ENCODE results near the gene DPP10.
A peak's percentile ranks its signal among the peaks of the same experiment; 100 is the strongest.

Gene DPP10

DNA sequence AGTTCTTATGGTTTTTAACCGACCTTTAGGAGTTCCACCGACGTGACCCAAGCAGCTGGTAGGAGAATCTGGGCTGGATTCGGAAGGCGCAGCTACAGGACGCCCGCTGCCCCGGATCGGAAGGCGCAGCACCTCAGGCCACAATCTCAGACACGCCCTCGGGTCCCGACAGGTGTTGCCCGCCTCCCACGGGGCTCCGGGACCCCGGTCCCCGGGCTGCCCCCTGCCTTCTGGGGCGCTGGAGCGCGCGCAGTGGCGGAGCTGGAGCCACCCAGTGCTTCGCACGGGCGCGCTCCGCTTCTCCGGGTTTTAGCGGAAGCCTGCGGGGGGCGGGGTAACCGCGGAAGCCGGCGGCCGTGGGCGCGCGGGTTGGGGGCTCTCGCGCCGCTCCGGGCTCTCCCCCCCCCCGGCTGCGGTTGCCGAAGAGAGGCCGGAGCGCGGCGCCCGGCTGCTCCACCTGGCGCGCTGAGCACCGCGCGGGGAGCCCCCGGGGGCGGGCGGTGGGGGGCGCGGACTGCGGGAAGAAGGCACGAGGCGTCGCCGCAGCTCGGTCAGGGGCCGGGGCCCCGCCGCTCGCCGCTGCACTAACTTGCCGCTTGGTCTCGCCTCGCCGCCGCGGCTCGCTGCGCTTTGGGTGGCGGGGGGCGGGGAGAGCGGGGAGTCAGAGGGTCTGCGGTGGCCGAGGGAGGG lies 718.8 kb downstream of the DPP10 start:
- no peak for DNase-seq (ENCODE audit: low spot score)

DNA sequence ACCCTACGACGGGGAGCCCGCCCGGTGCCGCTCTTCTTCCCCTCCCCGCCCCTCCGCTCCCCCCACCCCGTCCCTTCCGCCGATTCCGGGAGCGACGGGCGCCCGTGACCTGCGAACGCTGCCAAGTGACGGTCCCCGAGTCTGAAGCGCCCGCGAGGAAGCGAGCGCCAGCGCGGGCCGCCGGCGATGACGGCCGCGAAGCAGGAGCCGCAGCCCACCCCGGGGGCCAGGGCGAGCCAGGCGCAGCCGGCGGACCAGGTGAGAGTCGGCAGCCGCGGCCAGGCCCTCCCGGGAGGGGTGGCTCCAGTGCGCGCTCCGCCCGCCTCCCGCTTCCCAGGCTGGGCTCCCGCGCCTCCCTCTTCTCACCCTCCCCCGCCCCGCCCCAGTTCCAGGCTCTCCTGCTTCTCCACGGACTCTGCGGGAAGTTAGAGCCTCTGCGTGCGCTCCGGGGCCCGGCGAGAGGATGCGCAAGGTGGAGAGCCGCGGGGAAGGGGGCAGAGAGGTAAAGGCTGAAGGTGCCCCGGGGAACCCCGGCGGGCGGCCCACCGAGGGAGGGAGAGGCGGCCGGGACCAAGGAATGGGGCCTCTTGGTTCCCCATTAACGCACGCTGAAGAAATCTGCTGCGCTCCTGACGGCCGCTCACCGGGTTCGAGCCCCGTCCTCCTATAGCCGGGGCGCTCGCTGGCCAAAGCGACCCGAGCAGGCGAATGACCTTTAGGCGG lies 719.5 kb downstream of the DPP10 start:
- no peak for DNase-seq (ENCODE audit: low spot score)

DNA sequence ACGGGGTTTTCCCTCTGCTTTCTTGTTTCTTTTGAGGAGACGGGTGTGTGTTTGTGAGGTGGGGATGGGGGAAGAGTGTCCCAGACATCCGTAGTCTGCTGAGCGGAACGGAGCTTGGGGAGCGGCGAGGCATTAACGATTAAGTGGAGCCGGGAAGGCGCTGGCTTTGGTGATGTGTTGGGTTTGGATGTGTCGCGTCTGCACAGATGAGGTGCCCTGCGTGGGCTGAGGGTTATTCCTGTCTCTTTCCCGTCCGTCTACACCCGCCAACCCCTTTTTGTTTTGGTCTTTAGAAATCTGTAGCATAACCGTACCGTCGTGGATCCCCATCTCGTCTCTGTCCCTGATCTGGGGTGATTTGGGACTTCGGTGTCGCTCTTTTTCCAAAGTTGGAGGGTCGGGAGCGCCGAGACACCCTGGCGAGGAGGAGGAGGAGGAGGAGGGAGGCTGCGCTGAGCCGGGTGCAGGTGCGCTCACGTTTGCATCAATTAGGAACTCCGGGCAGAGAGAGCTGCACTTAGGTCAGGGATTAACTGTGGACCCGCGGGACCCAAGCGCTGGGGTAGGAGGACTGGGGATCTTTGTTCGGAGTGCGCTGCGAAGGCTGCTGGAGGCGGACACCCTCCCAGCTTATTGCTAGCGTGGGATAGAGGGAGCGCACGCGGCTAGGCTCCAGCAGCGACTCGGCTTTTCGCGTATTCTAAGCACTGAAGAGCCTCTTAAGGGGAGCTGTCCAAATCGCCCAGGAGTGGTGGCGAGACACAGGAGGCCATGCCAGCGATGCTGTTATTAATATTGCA lies 720.3 kb downstream of the DPP10 start:
- no peak for DNase-seq (ENCODE audit: low spot score)

DNA sequence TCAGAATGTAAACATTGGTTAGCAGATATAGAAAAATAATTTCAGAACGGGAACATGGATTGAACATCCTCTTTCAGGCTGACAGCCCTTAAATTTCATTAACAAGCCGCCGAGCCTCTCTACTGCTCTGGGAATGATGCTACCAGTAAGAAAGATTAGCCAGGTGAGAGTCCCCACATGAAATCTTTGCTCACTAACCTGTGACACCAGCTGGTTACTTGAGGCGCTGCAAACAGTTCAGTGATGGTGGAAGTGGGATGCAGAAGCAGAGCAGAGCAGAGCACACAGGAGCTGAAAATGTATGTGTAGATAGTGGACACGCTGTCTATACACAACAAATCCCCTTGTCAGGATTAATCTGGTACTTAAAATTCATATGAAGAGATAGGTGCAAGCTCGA lies 721.1 kb downstream of the DPP10 start:
- DNase-seq (ENCODE audit: low spot score) = no peak

DNA sequence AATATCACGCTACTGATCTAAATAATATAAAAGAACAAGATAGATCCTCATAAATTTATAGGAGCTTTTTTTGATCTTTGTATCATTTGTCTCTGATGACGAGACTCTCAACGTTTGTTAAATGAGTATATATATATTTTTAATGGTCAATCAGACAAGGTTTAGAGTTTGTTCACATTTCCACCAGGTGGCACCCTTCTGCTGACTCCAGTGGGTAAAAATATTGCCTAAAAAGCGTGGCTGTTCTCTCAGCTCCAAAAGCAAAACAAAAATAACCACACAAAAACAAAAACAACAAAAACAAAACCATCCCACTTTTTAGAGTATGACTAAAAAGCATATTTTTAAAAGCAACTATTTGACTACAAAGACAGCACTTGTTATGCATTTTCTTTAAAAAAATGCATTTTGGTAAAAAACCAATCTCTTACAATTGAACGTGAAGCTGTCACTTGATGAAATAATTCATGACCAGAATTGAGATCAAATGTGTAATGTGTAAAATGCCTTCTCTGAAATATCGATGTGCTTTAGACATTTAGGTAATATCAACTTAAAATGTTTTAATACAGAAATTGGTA lies 723.2 kb downstream of the DPP10 start:
- peak; percentile 18 for DNase-seq (ENCODE audit: low spot score)

DNA sequence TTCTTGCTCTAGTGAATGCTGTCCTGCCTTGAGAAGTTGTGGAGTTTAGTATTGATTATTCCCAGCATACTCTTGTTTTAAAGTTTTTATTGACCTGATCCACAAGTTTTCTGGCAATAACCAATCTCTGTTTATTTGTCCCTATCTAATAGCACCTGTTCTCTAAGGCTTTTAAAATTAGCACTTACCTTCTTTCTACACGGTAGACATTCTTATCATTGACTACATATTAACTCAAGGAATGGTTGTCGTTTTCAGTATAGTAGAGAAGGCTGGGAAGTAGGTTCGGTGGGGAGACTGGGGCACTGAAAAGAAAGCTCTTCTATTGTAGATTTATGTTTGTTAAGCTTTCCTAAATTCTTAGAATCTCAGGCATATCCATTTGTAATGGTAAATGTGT lies 726.0 kb downstream of the DPP10 start:
- no peak for DNase-seq (ENCODE audit: low spot score)

DNA sequence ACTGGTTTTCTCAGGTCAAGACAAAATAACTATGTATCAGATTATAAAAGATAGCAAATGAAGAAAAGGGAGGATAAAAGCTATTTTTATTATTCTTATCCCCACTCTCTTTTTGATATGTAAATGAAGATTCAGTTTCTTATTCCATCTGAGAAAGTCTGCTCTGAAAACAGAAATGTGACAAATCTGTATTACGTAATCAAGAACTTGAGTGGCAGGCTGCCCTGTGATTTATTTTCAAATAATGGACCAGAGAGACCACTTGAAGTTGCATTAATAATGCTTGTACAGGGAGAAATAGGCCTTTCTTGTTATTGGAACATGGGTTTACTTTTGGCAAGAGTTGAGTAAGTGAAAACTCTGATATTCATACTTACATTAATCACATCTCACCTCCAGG lies 727.4 kb downstream of the DPP10 start:
- DNase-seq (ENCODE audit: low spot score) = no peak

DNA sequence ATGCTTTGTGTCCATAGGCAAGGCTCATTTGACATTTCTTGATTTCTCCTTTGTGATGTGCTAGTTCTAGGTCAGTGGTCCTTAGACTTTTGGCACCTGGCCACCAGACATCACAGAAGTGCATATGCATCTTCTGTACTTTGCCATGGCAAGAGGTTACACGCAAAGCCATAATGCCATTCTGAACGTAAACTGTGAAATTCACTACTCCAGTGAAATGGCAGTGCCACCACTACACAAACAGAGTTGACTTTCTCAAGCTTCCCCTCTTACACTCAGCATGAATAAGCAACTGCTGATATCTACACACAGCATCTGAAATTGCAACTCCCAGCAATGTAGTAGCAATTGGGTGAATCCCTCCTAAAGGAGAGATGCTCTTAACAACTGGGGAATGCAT lies 729.3 kb downstream of the DPP10 start:
- no peak for DNase-seq (ENCODE audit: low spot score)

DNA sequence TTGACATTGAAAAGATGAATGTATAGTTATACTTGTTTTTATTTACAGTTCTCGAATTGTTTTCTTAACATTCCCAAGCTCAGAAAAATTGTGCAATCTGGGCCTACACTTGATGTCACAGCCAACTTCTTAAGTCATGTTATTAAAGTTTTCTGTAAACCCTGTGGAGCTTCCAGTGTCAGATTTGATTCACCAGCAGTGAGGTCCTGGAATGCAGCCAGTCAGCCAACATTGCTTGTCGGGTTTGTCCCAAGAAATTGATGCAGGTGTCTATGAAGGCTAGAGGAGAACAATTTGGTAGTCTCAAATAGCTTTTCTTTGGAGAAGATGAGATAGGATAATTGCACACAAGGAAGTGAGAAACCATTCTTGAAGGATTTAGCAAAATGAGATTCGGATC lies 732.2 kb downstream of the DPP10 start:
- no peak for DNase-seq (ENCODE audit: low spot score)

DNA sequence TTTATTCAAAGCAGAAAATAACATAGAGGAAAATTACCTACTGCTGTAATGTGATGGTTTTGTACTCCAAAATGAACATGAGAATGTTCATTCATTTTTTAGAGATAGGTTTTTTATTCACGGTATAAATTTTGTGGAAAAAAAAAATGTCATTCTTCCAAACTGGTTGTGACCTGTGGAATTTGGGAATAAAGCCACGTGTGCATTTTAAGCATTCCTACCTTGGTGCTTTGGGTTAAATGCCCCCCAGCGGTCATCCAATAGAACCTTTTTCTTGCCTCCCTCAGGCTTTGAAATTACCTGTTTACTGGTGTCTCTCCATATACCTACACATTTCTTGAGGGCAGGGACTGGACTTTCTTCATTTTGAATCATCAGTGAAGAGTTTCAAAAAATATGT lies 740.7 kb downstream of the DPP10 start:
- no peak for DNase-seq (ENCODE audit: low spot score)

DNA sequence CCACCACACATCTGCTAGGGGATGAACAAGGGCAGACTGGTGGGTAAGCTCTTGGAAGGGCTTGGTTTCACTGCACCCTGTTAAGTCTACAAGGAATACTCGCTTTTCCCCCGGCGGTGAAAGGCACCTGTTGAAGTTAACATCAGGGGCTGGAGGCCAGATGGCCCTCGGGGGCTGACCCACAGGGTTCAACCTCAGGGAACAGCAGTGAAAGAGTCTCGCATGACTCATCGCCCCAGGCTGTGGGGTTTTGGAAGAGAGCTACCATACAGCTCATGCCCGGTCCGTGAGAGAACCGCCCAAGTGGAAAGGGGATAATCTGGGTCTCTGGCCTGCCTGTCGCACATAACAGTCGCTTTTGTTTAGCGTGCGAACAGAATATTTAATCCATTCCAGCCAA lies 748.0 kb downstream of the DPP10 start:
- no peak for DNase-seq (ENCODE audit: low spot score)

DNA sequence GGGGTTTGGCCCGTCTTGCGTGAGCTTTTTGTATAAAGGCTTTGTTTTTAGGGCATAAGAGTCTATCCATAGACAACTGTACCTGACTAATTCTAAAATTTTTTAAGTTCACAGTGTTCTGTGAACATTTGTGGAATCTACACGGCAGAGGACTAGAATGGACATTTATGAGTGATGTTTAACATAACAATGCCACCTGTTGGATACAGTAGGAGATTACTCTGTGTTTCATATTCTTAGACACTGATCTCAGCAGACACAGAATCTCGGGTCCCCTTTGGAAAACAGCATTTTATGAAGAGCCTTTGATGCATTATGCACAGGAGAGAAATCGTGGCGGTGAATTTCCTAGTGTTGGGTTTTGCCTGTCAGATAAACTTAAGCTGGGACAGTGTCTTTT lies 752.2 kb downstream of the DPP10 start:
- no peak for DNase-seq (ENCODE audit: low spot score)

DNA sequence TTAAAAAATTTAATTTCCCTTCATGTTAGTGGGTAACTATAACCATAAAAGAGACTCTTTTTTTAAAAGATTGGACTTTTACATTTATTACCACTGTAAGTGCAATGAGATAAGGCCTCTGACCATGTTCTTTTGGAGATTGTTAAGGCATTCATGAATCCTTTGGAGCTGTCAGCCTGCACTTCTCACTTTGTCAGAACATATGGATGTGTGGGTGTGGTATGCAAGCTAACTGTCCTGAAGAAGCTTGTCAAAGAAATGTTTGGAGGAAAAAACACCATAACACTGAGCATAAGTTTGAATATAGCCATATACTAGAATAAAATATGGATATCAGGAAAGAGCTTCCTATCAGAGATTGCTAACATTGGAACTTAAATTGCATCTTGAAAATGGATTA lies 754.1 kb downstream of the DPP10 start:
- DNase-seq (ENCODE audit: low spot score) = no peak

DNA sequence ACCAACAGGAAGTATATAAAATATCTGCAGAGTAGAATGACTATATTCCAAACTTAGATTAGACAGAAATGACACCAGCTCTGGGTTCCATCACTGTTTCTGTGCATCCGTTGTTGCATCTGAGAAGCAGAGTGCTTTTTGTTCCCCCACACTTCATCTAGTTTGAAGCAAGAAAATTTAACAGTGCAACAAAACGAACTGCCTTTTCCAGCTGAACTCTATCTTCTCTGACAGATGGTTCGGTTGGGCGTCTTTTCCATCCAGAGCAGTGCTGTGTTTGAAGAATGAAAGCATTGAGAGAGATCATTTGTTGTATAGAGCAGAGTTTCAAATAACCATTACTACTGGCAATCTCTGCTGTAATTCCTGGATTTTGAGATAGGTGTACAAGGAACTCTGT lies 757.5 kb downstream of the DPP10 start:
- no peak for DNase-seq (ENCODE audit: low spot score)

DNA sequence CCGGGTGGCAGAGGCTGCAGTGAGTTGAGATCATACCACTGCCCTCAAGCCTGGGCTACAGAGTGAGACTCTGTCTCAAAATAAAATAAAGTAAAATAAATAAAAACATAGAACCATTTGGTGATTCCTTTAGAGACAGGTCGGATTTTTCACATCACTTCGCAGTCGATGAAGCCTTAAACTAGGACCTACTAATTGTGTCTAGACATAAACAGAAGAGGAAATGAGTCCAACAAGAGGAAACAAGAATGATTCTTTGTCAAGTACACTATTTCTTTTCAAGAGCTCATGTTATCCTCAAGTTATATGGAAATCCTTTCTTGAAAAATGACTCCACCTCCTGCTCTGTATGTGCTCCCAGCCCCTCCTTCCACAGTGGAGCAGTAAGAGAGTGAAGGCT lies 758.9 kb downstream of the DPP10 start:
- no peak for DNase-seq (ENCODE audit: low spot score)

DNA sequence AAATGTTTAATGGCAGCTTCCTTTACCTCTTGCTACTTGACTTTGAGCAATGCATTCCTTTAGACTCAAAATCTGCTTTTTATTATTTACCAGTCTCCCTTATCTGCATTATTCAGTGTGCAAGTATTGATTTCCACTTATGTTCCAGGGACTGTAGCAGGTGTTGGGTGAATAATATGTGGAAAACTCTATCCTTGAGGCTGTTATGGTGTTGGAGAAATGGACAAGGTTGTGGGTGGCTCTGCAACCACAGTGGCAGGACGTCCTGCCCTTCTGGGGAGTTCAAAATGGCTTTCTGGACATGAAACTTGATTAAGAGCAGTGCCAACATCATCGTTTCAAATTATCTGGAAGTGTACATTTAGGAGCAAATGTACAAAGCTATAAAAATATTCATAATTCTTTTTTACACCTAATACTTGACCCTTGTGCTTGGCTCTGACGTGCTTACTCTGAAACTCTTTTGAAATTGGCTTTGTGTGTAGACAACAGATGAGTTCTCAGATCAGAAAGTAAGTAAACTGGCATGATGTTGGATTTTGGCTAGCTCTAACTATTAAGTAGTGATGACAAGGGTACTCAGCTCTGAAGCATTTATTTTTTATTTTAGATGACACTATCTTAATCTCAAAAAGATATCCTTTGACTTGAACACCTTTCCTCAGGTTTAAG lies 766.2 kb downstream of the DPP10 start:
- DNase-seq (ENCODE audit: low spot score) = no peak

DNA sequence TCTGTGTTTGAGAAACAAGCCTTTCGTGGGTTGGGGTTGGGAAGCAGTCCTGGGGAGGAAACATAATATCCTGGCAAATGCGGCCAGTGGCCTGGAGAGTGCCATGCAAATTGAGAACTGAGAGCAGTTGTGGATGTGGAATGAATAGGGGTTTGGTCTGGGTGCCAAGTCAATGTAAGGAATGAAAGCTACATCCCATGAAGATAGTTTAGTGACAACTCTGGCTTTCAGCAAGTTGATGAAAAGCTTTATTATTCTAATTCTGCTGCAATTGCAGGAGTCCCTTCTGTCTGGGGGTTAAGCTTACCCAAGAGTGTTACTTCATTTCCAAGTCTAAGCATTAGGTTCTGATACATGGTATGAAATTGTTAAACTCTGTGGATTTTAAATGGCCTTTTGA lies 771.6 kb downstream of the DPP10 start:
- no peak for DNase-seq (ENCODE audit: low spot score)

DNA sequence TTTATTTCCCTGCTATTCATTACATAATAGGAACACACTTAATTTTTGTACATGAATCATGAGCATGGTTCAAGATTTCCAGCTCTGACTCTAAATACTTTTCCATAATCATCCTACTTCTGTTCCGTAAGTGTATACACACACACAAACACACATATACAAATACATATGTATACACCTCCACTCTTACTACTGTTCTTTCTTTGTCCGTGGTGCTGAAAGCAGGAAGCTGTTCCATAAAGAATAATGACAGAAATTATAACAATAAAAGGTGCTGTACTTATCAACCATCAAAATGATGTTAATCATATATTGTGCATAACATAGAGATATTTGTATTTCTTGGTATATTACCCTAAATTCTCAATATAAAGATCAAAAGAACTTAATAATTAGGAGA lies 776.9 kb downstream of the DPP10 start:
- DNase-seq (ENCODE audit: low spot score) = no peak

DNA sequence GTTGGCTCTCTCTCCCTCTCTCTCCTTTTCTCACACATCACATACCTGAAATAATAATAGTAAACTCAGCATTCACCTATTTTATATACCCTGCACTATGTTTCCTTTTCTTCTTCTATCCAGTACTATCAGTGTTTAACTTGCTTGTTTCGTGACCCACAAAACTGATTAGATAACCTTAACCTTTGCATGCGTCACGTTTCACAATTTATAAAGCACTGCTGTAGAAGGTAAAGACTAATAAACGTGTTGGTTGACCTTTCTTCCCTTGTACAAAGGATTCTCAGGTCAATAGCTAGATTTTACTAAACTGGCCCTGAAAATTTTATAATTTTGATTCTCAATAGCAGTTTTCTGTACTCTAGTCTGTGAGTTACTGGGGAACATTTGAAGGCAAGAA lies 791.7 kb downstream of the DPP10 start:
- DNase-seq (ENCODE audit: low spot score) = no peak

DNA sequence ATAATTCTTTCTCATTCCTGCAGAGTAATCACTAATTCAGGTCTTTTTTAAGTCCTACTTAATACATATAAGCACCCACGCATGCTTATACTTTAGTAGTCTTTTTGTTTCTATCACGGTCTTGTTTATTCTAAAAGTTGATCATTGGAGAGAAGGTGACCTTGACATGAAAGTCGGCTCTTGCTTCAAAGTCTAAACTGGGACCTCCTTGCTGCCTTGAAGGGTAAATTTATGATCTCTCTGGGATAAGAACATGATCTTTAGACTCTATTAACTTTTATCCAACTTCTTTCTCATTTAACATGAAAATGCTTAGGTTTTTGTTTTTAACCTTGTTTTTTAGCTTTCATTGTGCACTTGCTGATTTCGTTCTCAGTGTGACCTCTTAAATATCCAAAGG lies 792.3 kb downstream of the DPP10 start:
- DNase-seq (ENCODE audit: low spot score) = no peak

DNA sequence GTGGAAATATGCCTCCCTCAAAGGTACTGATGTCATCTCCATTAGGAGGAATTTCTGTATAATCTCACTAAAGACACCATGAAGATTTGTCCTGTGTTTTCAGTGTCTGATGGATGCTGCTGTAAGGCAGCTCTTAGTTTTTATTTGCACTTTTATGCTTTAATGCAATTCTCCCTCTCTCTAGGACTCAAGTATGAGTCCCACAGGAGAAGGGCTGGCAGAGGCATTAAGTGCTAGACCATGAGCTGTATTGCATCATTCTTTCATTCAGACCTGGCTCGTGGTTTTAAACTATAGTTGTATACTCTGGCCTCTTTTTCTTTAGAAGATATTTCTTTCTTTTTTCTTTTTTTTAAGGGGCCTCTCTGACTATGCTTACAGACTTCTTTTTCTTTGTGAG lies 805.6 kb downstream of the DPP10 start:
- DNase-seq (ENCODE audit: low spot score) = no peak

DNA sequence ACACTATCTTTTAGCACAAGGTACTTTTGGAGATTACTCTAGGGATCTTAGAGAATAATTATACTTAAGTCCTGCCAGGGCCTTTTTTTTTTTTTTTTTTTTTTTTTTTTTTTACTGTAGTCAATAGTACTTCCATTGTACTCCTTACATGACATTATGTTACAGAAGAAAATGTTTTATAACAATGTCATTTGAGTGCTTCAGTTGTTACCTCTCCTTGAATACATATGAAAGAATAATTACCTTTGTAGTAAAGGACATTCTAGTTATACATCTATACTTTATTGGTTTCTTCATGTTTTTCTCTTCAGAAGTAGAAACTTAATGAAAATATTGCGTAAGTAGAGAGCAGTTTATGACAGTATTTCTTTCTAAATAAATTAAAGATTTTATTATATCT lies 834.9 kb downstream of the DPP10 start:
- no peak for DNase-seq (ENCODE audit: low spot score)

All from cerebellar cortex (tissue), 1 donor.